GM12878 (cell line): Measurements from ENCODE around the gene SIGLEC10. TPM values are rescaled to one million over a fixed set of nuclear protein-coding genes. Genes with fewer than 3 reads are reported as not detected.

Source experiments
- ATAC-seq: fragments of 200-7000 bp; cut with Tn5 transposase; 3 replicates; pipeline ENCODE4 v1.9.1; 2020; ENCODE audit warnings: mild to moderate bottlenecking, moderate library complexity
- BruUV-seq: library from RNA; stranded (reverse); fragments of 400-500 nt; replicated peaks from 2 replicates; lab custom pipeline; 2021; lab: Mats Ljungman, UMichigan
- CTCF ChIA-PET: fragments of 300-600 bp; sonication (Branson Sonifier 250); formaldehyde crosslinking; extraction: SDS; loops from one replicate; lab custom pipeline; 2021; ENCODE audit warnings: inconsistent platforms; lab: Yijun Ruan, JAX
- POLR2A ChIA-PET: fragments of 350-600 bp; formaldehyde crosslinking; extraction: SDS; loops from one replicate; lab custom pipeline; 2021; ENCODE audit warnings: inconsistent platforms; lab: Charles Lee
- RAD21 ChIA-PET: fragments of 300-600 bp; sonication (Branson Sonifier 250); formaldehyde crosslinking; loops from one replicate; lab custom pipeline; 2023; ENCODE audit warnings: antibody characterized with exemption; ENCODE audit not compliant: unreplicated experiment; lab: Charles Lee
- SMC1A ChIA-PET: fragments of 300-600 bp; sonication (Branson Sonifier 250); formaldehyde crosslinking; loops from one replicate; lab custom pipeline; 2023; ENCODE audit not compliant: unreplicated experiment, uncharacterized antibody; lab: Charles Lee
- DNase-seq: peaks from one replicate; pipeline ENCODE4 v3.0.0-alpha.2; 2011; ENCODE audit warnings: low read depth, low spot score
- FAIRE-seq: peaks from 3 replicates; lab custom pipeline; 2011; peaks lifted over from hg19 to GRCh38; lab: Jason Lieb, UNC
- H2AFZ ChIP-seq: 2 replicates; pipeline ENCODE4 v1.6.0; 2011; ENCODE audit warnings: low read depth, low read length, control low read depth; ENCODE audit not compliant: control insufficient read depth
- H3K27ac ChIP-seq: 2 replicates; pipeline ENCODE4 v1.5.1; 2011; ENCODE audit warnings: control low read depth; ENCODE audit not compliant: control insufficient read depth, insufficient read depth
- H3K27me3 ChIP-seq, 2 experiments: replicated peaks in 1 of 2; 2 replicates each; pipeline versions ENCODE4 v1.6.0 to v1.6.1; 2011; ENCODE audit warnings: low read length in 1 of 2; ENCODE audit not compliant: control insufficient read depth in 2 of 2, insufficient read depth in 2 of 2
- H3K36me3 ChIP-seq, 2 experiments: 2 replicates each; pipeline ENCODE4 v1.5.1; 2011; ENCODE audit warnings: low read length in 1 of 2; ENCODE audit not compliant: control insufficient read depth in 2 of 2, insufficient read depth in 2 of 2
- H3K4me1 ChIP-seq: 2 replicates; pipeline ENCODE4 v1.6.1; 2011; ENCODE audit warnings: mild to moderate bottlenecking, low read length, moderate library complexity, mixed read lengths; ENCODE audit not compliant: control insufficient read depth, insufficient read depth
- H3K4me2 ChIP-seq: 2 replicates; pipeline ENCODE4 v1.6.0; 2011; ENCODE audit warnings: control low read depth; ENCODE audit not compliant: control insufficient read depth, insufficient read depth
- H3K4me3 ChIP-seq: fragments of 200-600 bp; sonication (generic); 2 replicates; pipeline ENCODE4 v1.5.1; 2016
- H3K79me2 ChIP-seq: 2 replicates; pipeline ENCODE4 v1.6.0; 2011; ENCODE audit warnings: low read length; ENCODE audit not compliant: control insufficient read depth, insufficient read depth
- H3K9ac ChIP-seq: 2 replicates; pipeline ENCODE4 v1.8.0; 2011; ENCODE audit warnings: low read length, control low read depth, mixed read lengths; ENCODE audit not compliant: control insufficient read depth, insufficient read depth
- H3K9me3 ChIP-seq: replicated peaks from 3 replicates; pipeline ENCODE4 v1.5.1; 2011; ENCODE audit warnings: mild to moderate bottlenecking, low read length; ENCODE audit not compliant: control insufficient read depth, insufficient read depth
- H4K20me1 ChIP-seq: 2 replicates; pipeline ENCODE4 v1.6.0; 2011; ENCODE audit not compliant: control insufficient read depth, insufficient read depth
- ASH2L ChIP-seq: fragments of 300-600, 200-600 bp; sonication (generic); IDR thresholded peaks from 2 replicates; pipeline ENCODE4 v1.6.1; 2017; ENCODE audit warnings: low read depth, mild to moderate bottlenecking, borderline replicate concordance
- ATF7 ChIP-seq: fragments of 450-650 bp; IDR thresholded peaks from 2 replicates; pipeline ENCODE4 v1.6.1; 2016; ENCODE audit warnings: low read depth, mild to moderate bottlenecking
- EED ChIP-seq: sonication (generic); IDR thresholded peaks from 2 replicates; pipeline ENCODE4 v1.6.1; 2016; ENCODE audit warnings: antibody characterized with exemption, low read depth
- KAT2A ChIP-seq: conservative IDR thresholded peaks from 2 replicates; pipeline ENCODE4 v1.6.1; 2011; ENCODE audit warnings: low read depth, low read length; ENCODE audit not compliant: control insufficient read depth
- PML ChIP-seq: IDR thresholded peaks from 2 replicates; pipeline ENCODE4 v1.6.1; 2012; ENCODE audit warnings: low read length, inconsistent platforms
- SIN3A ChIP-seq: IDR thresholded peaks from 2 replicates; pipeline ENCODE4 v1.6.1; 2012; ENCODE audit warnings: low read depth, low read length, improper control_type of control experiment
- WGBS: methylation state at CpG from one replicate; pipeline ENCODE4 v1.1.6; 2016; ENCODE audit warnings: low lambda C conversion rate; ENCODE audit not compliant: insufficient replicate concordance, insufficient coverage; ENCODE audit errors: missing lambda C conversion rate; 5-methylcytosine and 5-hydroxymethylcytosine counted together
- in situ Hi-C: fragments of 300-500 bp; cut with MboI; formaldehyde crosslinking; loops from 9 replicates; pipeline ENCODE4 v1.14.3; 2018; ENCODE audit warnings: mixed read lengths
- intact Hi-C: fragments of 100-400 bp; cut with micrococcal nuclease; formaldehyde crosslinking; loops from one replicate; pipeline ENCODE4 v1.14.2; 2022; ENCODE audit not compliant: unreplicated experiment
- polyA plus RNA-seq, 11 experiments: library from polyadenylated mRNA; depleted of rRNA in 4 of 11; unstranded in 6 of 11; stranded (reverse) in 5 of 11; fragments of >200 nt; fragmentation: Nextera tagmentation in 4 of 11; fragmentation: Illumina TruSeq in 1 of 11; extraction: Ambion mirVana in 4 of 11; extraction: Trizol in 1 of 11; gene quantifications; 1 replicate in 1 of 11; 2 replicates in 10 of 11; pipeline versions ENCODE4 v1.2.1 to v1.2.3, GENCODE V29; 2011 to 2016; ENCODE audit warnings: inconsistent platforms in 2 of 11, missing spikeins in 2 of 11, low read depth in 1 of 11
- total RNA-seq, 4 experiments: library from RNA; depleted of rRNA in 3 of 4; stranded (reverse); fragments of >200 nt in 3 of 4; fragmentation: Illumina TruSeq in 1 of 4; extraction: Trizol in 1 of 4; gene quantifications; 2 replicates each; pipeline versions ENCODE4 v1.2.1 to v1.2.3, GENCODE V29; 2013 to 2021
- TF ChIP-seq, protein P1 (sequence below): IDR thresholded peaks from 2 replicates; pipeline ENCODE4 v1.6.1; 2011; ENCODE audit warnings: mild to moderate bottlenecking, low read depth, low read length, moderate library complexity; ENCODE audit not compliant: insufficient replicate concordance
- TF ChIP-seq, protein P2 (sequence below): fragments of 450-650 bp; formaldehyde crosslinking; IDR thresholded peaks from 2 replicates; pipeline ENCODE4 v1.5.0; 2022; ENCODE audit warnings: mild to moderate bottlenecking, missing genetic modification characterization

The SIGLEC10 gene
- total and polyA plus RNA-seq, 10 of the 15 experiments (the other 5 are each of a cell fraction or from before 2014, with no cell fraction given), result 2.3 to 16.8 (median 7.8) TPM

DNA sequence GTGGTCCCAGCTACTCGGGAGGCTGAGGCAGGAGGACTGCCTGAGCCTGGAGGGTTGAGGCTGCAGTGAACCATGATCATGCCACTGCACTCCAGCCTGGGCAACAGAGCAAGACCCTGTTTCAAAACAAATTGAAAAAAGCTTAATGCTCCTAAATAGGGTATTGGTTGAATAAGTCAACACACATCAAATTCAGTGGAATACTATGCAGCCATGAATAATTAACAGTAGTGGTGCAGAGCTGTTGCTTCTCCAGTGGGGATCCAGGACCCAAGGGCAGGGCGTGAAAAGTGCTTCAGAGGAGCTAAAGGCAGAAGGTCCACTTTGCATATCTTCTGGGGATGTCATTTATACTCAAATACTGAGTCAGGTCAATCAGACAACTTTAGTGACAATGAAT is 22.6 kb upstream of the SIGLEC10 start:
- ChIA-PET CTCF (interaction anchor here (0.6 to 11.1 kb wide), 19 partner anchors 11 to 284 kb away, joined by 3 to 142 read pairs (median 4); partner anchors contain the start of genes SIGLEC10 and VSIG10L), POLR2A (interaction anchor here (0.5 to 2.7 kb wide), 2 partner anchors 72 to 235 kb away, joined by 4 to 10 read pairs; no protein-coding TSS in a partner anchor), RAD21 (interaction anchor here (0.8 to 3.4 kb wide), 7 partner anchors 12 to 217 kb away, joined by 3 to 30 read pairs (median 4); partner anchors contain the start of gene SIGLEC10), SMC1A (interaction anchor here (0.7 to 3.2 kb wide), 5 partner anchors 18 to 218 kb away, joined by 3 to 17 read pairs (median 5); partner anchors contain the start of gene SIGLEC10)
- in situ Hi-C loops, result no loop called here
- Histone ChIP-seq H3K36me3 (no peaks in the 10 kb centered on the region), H3K27me3 (peaks cover 0 to 4% of the 10 kb centered on the region in 2 experiments; a peak in 1 of 4 replicates), H3K9me3 (no peaks in the 10 kb centered on the region), H2AFZ (no peak overlapping the region), H3K9ac (no peak overlapping the region), H3K4me3 (no peak overlapping the region), H3K4me2 (no peak overlapping the region), H3K4me1 (peaks cover 27% of the 10 kb centered on the region), H3K79me2 (no peaks in the 10 kb centered on the region), H4K20me1 (no peaks in the 10 kb centered on the region), H3K27ac (no peak overlapping the region)
- FAIRE-seq (no peak), DNase-seq (no peak), ATAC-seq (no peak)
- no TSS peak for BruUV-seq
- intact Hi-C loops, result loop anchor here (2.0 kb wide), 1 partner anchor 23 kb away; the partner anchor contains the start of gene SIGLEC10
- TF ChIP-seq, protein P1, sequence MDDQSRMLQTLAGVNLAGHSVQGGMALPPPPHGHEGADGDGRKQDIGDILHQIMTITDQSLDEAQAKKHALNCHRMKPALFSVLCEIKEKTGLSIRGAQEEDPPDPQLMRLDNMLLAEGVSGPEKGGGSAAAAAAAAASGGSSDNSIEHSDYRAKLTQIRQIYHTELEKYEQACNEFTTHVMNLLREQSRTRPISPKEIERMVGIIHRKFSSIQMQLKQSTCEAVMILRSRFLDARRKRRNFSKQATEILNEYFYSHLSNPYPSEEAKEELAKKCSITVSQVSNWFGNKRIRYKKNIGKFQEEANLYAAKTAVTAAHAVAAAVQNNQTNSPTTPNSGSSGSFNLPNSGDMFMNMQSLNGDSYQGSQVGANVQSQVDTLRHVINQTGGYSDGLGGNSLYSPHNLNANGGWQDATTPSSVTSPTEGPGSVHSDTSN, result no peak
- TF ChIP-seq KAT2A (no peak), ATF7 (no peak), EED (no peak), ASH2L (no peak), PML (no peak), SIN3A (no peak)
- TF ChIP-seq, protein P2, sequence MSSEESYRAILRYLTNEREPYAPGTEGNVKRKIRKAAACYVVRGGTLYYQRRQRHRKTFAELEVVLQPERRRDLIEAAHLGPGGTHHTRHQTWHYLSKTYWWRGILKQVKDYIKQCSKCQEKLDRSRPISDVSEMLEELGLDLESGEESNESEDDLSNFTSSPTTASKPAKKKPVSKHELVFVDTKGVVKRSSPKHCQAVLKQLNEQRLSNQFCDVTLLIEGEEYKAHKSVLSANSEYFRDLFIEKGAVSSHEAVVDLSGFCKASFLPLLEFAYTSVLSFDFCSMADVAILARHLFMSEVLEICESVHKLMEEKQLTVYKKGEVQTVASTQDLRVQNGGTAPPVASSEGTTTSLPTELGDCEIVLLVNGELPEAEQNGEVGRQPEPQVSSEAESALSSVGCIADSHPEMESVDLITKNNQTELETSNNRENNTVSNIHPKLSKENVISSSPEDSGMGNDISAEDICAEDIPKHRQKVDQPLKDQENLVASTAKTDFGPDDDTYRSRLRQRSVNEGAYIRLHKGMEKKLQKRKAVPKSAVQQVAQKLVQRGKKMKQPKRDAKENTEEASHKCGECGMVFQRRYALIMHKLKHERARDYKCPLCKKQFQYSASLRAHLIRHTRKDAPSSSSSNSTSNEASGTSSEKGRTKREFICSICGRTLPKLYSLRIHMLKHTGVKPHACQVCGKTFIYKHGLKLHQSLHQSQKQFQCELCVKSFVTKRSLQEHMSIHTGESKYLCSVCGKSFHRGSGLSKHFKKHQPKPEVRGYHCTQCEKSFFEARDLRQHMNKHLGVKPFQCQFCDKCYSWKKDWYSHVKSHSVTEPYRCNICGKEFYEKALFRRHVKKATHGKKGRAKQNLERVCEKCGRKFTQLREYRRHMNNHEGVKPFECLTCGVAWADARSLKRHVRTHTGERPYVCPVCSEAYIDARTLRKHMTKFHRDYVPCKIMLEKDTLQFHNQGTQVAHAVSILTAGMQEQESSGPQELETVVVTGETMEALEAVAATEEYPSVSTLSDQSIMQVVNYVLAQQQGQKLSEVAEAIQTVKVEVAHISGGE (CRISPR knock-in tag), result no peak
- WGBS, result 64% methylated on average over 2 of the region's 2 CpGs
